Heart left ventricle (tissue), 13 donors: ENCODE data around the gene C8A.

Source experiments
- POLR2A ChIP-seq, 2 donors: fragments of 450-650 bp; IDR thresholded peaks; one replicate each; pipeline ENCODE4 v1.6.1; 2017; ENCODE audit warnings: antibody characterized with exemption in 2 of 2, mild to moderate bottlenecking in 2 of 2, moderate library complexity in 2 of 2
- TF ChIP-seq, protein P1 (sequence below), 12 donors: fragments of 200-600 bp; sonication (generic) in 4 of 12; IDR thresholded peaks; one replicate each; pipeline versions ENCODE4 v1.5.0 to v1.8.0; 2018 to 2022; ENCODE audit warnings: antibody characterized with exemption in 12 of 12, mild to moderate bottlenecking in 5 of 12
- donor health status: ischemic (EF 13 %, LVEDD 7.1; RV severe dilation, severe dysfunction).
- donor health status: DM: no; HTN: yes; CAD: no.
- donor health status: DM: no; HTN: no; CAD: no.
- donor health status: ischemic (EF 25% LVEDD 6.9; RV normal size, moderate dysfunction).
- donor health status: ischemic (EF 25% LVEDD 5.7; RV mildly dilated, moderate dysfunction).
- donor health status: ischemic (EF 35%, LVEDD 5.7; RV mildly dilated, moderate dysfunction).
- donor health status: nonischemic (EF 11% LVEDD 7.7; RV severe dilation, severe dysfunction).
- donor health status: DM: yes; HTN: yes; CAD: no.
- donor health status: PGD.
- donor health status: ischemic (EF 29% LVEDD 5.4; RV normal size, mild dysfunction).
- donor health status: nonischemic (EF 23%, LVEDD 6.1; RV moderate dilation, normal function).

DNA sequence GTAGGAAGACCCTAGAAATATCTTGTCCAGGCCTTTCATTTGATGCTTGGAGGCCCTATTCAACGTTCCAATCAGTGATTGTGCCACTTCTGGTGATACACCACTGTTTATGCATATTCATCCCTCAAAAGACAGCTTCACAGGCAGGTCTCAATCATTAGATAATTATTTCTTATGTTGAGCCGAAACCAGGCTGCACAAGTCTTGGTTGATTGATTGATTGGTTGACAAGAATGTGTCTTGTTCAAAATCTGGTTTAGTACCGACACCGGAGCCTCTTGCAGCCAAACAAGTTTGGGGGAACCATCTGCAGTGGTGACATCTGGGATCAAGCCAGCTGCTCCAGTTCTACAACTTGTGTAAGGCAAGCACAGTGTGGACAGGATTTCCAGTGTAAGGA is 20.1 kb downstream of the C8A start:
- TF ChIP-seq, protein P1, sequence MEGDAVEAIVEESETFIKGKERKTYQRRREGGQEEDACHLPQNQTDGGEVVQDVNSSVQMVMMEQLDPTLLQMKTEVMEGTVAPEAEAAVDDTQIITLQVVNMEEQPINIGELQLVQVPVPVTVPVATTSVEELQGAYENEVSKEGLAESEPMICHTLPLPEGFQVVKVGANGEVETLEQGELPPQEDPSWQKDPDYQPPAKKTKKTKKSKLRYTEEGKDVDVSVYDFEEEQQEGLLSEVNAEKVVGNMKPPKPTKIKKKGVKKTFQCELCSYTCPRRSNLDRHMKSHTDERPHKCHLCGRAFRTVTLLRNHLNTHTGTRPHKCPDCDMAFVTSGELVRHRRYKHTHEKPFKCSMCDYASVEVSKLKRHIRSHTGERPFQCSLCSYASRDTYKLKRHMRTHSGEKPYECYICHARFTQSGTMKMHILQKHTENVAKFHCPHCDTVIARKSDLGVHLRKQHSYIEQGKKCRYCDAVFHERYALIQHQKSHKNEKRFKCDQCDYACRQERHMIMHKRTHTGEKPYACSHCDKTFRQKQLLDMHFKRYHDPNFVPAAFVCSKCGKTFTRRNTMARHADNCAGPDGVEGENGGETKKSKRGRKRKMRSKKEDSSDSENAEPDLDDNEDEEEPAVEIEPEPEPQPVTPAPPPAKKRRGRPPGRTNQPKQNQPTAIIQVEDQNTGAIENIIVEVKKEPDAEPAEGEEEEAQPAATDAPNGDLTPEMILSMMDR (IDR thresholded peaks at IDR 0.05), result no peak
- TF ChIP-seq POLR2A (IDR thresholded peaks at IDR 0.05), result no peak
